CD14-positive monocyte (primary cell): ENCODE measurements around the gene APBA2. TPM values are rescaled to one million over a fixed set of nuclear protein-coding genes. Genes with fewer than 3 reads are reported as not detected.

Experiments used
- DNase-seq, 3 donors: peaks; one replicate each; pipeline ENCODE4 v3.0.0-alpha.2; 2011 to 2022
- H2AFZ ChIP-seq: 2 replicates; pipeline ENCODE4 v1.6.0; 2012; ENCODE audit warnings: mild to moderate bottlenecking, low read depth, low read length, inconsistent platforms; ENCODE audit not compliant: insufficient read depth, poor library complexity, severe bottlenecking
- H3K27ac ChIP-seq, 2 donors: 1 replicate in 1 of 2; 2 replicates in 1 of 2; pipeline ENCODE4 v1.5.1; 2012 to 2013; ENCODE audit warnings: low read length in 2 of 2, control low read depth in 1 of 2, inconsistent platforms in 1 of 2, low read depth in 1 of 2, mild to moderate bottlenecking in 1 of 2
- H3K27me3 ChIP-seq, 2 donors: one replicate each; pipeline versions ENCODE4 v1.6.0 to v1.6.1; 2011 to 2013; ENCODE audit warnings: low read length in 2 of 2; ENCODE audit not compliant: control insufficient read depth in 2 of 2, insufficient read depth in 2 of 2
- H3K36me3 ChIP-seq, 2 donors: replicated peaks in 1 of 2; 1 replicate in 1 of 2; 2 replicates in 1 of 2; pipeline versions ENCODE4 v1.5.1 to v1.6.1; 2012 to 2013; ENCODE audit warnings: low read length in 2 of 2, control low read depth in 1 of 2, inconsistent platforms in 1 of 2, mild to moderate bottlenecking in 1 of 2; ENCODE audit not compliant: insufficient read depth in 2 of 2, control insufficient read depth in 1 of 2
- H3K4me1 ChIP-seq, 2 donors: 1 replicate in 1 of 2; 2 replicates in 1 of 2; pipeline versions ENCODE4 v1.5.1 to v1.6.1; 2012 to 2013; ENCODE audit warnings: low read length in 2 of 2, control low read depth in 1 of 2, inconsistent platforms in 1 of 2, mild to moderate bottlenecking in 1 of 2, moderate library complexity in 1 of 2; ENCODE audit not compliant: insufficient read depth in 2 of 2, control insufficient read depth in 1 of 2
- H3K4me2 ChIP-seq: replicated peaks from 2 replicates; pipeline ENCODE3; 2012; ENCODE audit warnings: low read length, moderate library complexity, mild to moderate bottlenecking; ENCODE audit not compliant: poor library complexity, severe bottlenecking; ENCODE audit errors: extremely low read depth
- H3K4me3 ChIP-seq, 3 experiments: fragments of 200-600 bp in 1 of 3; sonication (generic) in 1 of 3; replicated peaks in 1 of 3; 1 replicate in 2 of 3; 2 replicates in 1 of 3; pipeline ENCODE4 v1.5.1; 2011 to 2013; ENCODE audit warnings: low read length in 3 of 3, mild to moderate bottlenecking in 3 of 3, control low read depth in 2 of 3, low read depth in 2 of 3, inconsistent platforms in 1 of 3, moderate library complexity in 1 of 3
- H3K79me2 ChIP-seq: 2 replicates; pipeline ENCODE4 v1.6.0; 2012; ENCODE audit warnings: mild to moderate bottlenecking, control low read depth, inconsistent platforms, low read length, moderate library complexity; ENCODE audit not compliant: insufficient read depth
- H3K9ac ChIP-seq: 2 replicates; pipeline ENCODE4 v1.6.0; 2017; ENCODE audit warnings: low read length, mild to moderate bottlenecking; ENCODE audit not compliant: insufficient read depth, poor library complexity, severe bottlenecking
- H3K9me3 ChIP-seq, 2 donors: replicated peaks in 1 of 2; 1 replicate in 1 of 2; 2 replicates in 1 of 2; pipeline versions ENCODE4 v1.5.1 to v1.6.1; 2012 to 2013; ENCODE audit warnings: low read length in 2 of 2, control low read depth in 1 of 2; ENCODE audit not compliant: control insufficient read depth in 1 of 2, insufficient read depth in 1 of 2
- H4K20me1 ChIP-seq: 2 replicates; pipeline ENCODE4 v1.6.0; 2012; ENCODE audit warnings: mild to moderate bottlenecking, low read length, control low read depth, moderate library complexity; ENCODE audit not compliant: insufficient read depth
- H3K27ac Mint-ChIP-seq, 7 donors: one replicate each; pipeline ENCODE4 v1.8.0; 2020; ENCODE audit warnings: mild to moderate bottlenecking in 7 of 7, mixed read lengths in 7 of 7, moderate library complexity in 6 of 7, inconsistent platforms in 2 of 7
- H3K27me3 Mint-ChIP-seq, 3 donors: one replicate each; pipeline ENCODE4 v1.8.0; 2021 to 2022; ENCODE audit warnings: low read depth in 3 of 3, mild to moderate bottlenecking in 3 of 3, mixed read lengths in 3 of 3, moderate library complexity in 3 of 3, inconsistent platforms in 1 of 3
- H3K36me3 Mint-ChIP-seq, 2 donors: one replicate each; pipeline ENCODE4 v1.8.0; 2020; ENCODE audit warnings: mixed read lengths in 2 of 2, inconsistent platforms in 1 of 2, mild to moderate bottlenecking in 1 of 2
- H3K4me1 Mint-ChIP-seq: one replicate; pipeline ENCODE4 v1.8.0; 2020; ENCODE audit warnings: mild to moderate bottlenecking, mixed read lengths
- H3K4me3 Mint-ChIP-seq, 2 donors: one replicate each; pipeline ENCODE4 v1.8.0; 2020; ENCODE audit warnings: mild to moderate bottlenecking in 2 of 2, mixed read lengths in 2 of 2, moderate library complexity in 1 of 2
- H3K9me3 Mint-ChIP-seq, 7 donors: one replicate each; pipeline ENCODE4 v1.8.0; 2020 to 2022; ENCODE audit warnings: mixed read lengths in 7 of 7, mild to moderate bottlenecking in 6 of 7, moderate library complexity in 6 of 7, inconsistent platforms in 2 of 7
- WGBS: methylation state at CpG from one replicate; pipeline ENCODE4 v1.1.5; 2013; ENCODE audit warnings: missing lambda C conversion rate; ENCODE audit not compliant: insufficient coverage; 5-methylcytosine and 5-hydroxymethylcytosine counted together
- intact Hi-C, 2 donors: fragments of 100-400 bp; cut with micrococcal nuclease; formaldehyde crosslinking; loops; one replicate each; pipeline versions ENCODE4 v1.15.0 to v1.15.1; 2023
- polyA plus RNA-seq, 3 donors: library from polyadenylated mRNA; depleted of rRNA in 1 of 3; unstranded in 2 of 3; stranded (reverse) in 1 of 3; fragments of 300-500 nt in 2 of 3; fragments of >200 nt in 1 of 3; fragmentation: Illumina TruSeq in 2 of 3; gene quantifications; 1 replicate in 2 of 3; 2 replicates in 1 of 3; pipeline ENCODE4 v1.2.3, GENCODE V29; 2012 to 2021
- TF ChIP-seq, protein P1 (sequence below): fragments of 200-600 bp; IDR thresholded peaks from one replicate; pipeline ENCODE4 v1.8.0; 2022; ENCODE audit warnings: antibody characterized with exemption, mild to moderate bottlenecking

The APBA2 gene
- polyA plus RNA-seq, 3 donors = 0.30 TPM; not detected in 2

DNA sequence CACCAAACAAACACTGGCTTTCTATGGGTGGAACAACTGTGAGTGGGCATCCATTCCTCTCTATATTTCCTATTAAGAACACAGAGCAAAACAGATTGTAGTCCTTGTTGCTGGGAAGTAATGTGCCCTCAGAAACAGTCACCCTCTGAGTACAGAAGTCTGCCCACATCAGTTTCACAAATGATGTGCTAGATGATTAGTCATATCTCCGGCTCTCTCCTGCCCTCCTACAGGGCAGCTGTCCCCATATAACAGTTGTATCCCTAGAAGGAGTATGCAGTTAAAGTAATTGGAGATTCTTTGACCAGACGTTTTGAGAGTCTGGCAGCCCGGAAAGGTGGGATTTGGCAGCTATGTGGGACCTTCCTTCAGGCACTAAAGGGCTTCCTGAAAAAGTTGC, 159.9 kb downstream of the APBA2 start:
- DNase-seq = no peak
- Histone ChIP-seq H3K27me3 (no peaks in the 10 kb centered on the region), H3K4me3 (no peak overlapping the region), H3K27ac (no peak overlapping the region), H3K9ac (no peak overlapping the region), H3K79me2 (no peaks in the 10 kb centered on the region), H3K4me1 (no peaks in the 10 kb centered on the region), H3K36me3 (no peaks in the 10 kb centered on the region), H4K20me1 (no peaks in the 10 kb centered on the region), H3K4me2 (no peak overlapping the region), H2AFZ (no peak overlapping the region), H3K9me3 (no peaks in the 10 kb centered on the region)
- no peaks in the 10 kb centered on the region for H3K4me1 Mint-ChIP-seq
- no peak overlapping the region for H3K4me3 Mint-ChIP-seq
- no peaks in the 10 kb centered on the region for H3K36me3 Mint-ChIP-seq
- peaks cover 0 to 13% (median 0%) of the 10 kb centered on the region in 7 donors for H3K9me3 Mint-ChIP-seq
- TF ChIP-seq, protein P1, sequence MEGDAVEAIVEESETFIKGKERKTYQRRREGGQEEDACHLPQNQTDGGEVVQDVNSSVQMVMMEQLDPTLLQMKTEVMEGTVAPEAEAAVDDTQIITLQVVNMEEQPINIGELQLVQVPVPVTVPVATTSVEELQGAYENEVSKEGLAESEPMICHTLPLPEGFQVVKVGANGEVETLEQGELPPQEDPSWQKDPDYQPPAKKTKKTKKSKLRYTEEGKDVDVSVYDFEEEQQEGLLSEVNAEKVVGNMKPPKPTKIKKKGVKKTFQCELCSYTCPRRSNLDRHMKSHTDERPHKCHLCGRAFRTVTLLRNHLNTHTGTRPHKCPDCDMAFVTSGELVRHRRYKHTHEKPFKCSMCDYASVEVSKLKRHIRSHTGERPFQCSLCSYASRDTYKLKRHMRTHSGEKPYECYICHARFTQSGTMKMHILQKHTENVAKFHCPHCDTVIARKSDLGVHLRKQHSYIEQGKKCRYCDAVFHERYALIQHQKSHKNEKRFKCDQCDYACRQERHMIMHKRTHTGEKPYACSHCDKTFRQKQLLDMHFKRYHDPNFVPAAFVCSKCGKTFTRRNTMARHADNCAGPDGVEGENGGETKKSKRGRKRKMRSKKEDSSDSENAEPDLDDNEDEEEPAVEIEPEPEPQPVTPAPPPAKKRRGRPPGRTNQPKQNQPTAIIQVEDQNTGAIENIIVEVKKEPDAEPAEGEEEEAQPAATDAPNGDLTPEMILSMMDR = no peak
- no peak overlapping the region for H3K27ac Mint-ChIP-seq
- 100% methylated on average over 1 of the region's 3 CpGs for WGBS
- intact Hi-C loops = no loop called here
- peaks cover 2 to 10% (median 6%) of the 10 kb centered on the region in 3 donors for H3K27me3 Mint-ChIP-seq

DNA sequence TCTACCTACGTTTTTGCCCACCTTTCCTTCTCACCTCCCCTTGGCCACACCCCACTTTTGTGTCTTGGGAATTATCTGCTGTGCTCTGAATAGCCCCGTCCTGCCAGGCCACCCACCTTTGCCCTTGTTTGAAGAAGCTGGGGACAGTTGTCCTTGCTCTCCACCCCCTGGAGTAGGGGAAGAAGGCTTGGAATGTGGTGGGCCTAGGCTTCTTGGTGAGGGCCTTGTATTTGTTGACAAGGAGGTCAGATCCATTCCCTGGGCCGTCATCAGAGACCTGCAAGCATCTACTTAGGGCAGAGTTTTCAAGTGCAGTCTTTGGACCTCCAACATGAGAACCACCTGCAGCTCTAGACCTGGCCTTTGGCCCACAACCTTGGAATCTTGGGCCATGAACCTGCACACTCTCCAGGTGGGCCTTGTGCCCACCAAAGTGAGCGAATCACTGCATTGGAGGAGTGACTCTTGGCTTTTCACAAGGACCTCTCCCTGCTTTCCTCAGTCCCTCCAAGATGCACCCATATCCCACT, 160.6 kb downstream of the APBA2 start:
- no peak overlapping the region for H3K4me2 ChIP-seq
- no peak overlapping the region for H2AFZ ChIP-seq
- H3K36me3 ChIP-seq = no peaks in the 10 kb centered on the region
- TF ChIP-seq, protein P1 = no peak
- intact Hi-C loops = no loop called here
- Mint-ChIP-seq H3K4me1 (no peaks in the 10 kb centered on the region), H3K27me3 (peaks cover 0 to 8% (median 6%) of the 10 kb centered on the region in 3 donors), H3K27ac (no peak overlapping the region), H3K9me3 (peaks cover 0 to 13% (median 0%) of the 10 kb centered on the region in 7 donors), H3K4me3 (no peak overlapping the region), H3K36me3 (no peaks in the 10 kb centered on the region)
- no peak for DNase-seq
- no peak overlapping the region for H3K9ac ChIP-seq
- H3K27ac ChIP-seq = no peak overlapping the region
- no peaks in the 10 kb centered on the region for H3K79me2 ChIP-seq
- WGBS = 94% methylated on average over 2 of the region's 4 CpGs
- H3K4me1 ChIP-seq = no peaks in the 10 kb centered on the region
- H3K27me3 ChIP-seq = no peaks in the 10 kb centered on the region
- H4K20me1 ChIP-seq = no peaks in the 10 kb centered on the region
- H3K9me3 ChIP-seq = no peaks in the 10 kb centered on the region
- no peak overlapping the region for H3K4me3 ChIP-seq
